ENCODE data around the gene KLHDC8B. TPM values are rescaled to one million over a fixed set of nuclear protein-coding genes. Genes with fewer than 3 reads are reported as not detected.

The KLHDC8B gene
- total RNA-seq, 2 donors from 2014 or later: 22.4 to 29.8 TPM

DNA sequence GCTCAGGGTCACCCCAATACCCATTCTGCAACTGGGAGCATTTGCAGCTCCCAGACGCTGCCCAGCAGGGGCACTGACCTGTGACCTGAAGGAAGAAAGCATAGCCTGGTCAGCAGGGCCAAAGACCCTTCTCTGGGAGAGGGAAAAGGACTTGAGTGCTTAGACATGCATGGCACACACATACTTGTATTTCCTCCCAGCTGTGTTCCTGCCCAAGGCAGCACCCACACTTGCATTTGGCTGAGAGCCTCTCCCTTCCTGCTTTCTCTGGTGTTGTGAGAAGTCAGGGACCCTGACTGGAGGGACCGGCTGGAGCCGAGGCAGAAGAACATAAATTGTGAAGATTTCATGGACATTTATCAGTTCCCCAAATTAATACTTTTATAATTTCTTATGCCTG lies 31.3 kb upstream of the KLHDC8B start:
- Histone ChIP-seq H3K9me3 (no peaks in the 10 kb centered on the region), H3K36me3 (no peaks in the 10 kb centered on the region), H3K27ac (no peak overlapping the region), H3K4me3 (no peak overlapping the region), H3K4me1 (ENCODE audit: control insufficient read depth in 1 of 2, low read depth in 2 of 2) (no peaks in the 10 kb centered on the region), H3K27me3 (replicated peaks; ENCODE audit: insufficient read depth) (no peaks in the 10 kb centered on the region)
- TF ChIP-seq, protein P1, sequence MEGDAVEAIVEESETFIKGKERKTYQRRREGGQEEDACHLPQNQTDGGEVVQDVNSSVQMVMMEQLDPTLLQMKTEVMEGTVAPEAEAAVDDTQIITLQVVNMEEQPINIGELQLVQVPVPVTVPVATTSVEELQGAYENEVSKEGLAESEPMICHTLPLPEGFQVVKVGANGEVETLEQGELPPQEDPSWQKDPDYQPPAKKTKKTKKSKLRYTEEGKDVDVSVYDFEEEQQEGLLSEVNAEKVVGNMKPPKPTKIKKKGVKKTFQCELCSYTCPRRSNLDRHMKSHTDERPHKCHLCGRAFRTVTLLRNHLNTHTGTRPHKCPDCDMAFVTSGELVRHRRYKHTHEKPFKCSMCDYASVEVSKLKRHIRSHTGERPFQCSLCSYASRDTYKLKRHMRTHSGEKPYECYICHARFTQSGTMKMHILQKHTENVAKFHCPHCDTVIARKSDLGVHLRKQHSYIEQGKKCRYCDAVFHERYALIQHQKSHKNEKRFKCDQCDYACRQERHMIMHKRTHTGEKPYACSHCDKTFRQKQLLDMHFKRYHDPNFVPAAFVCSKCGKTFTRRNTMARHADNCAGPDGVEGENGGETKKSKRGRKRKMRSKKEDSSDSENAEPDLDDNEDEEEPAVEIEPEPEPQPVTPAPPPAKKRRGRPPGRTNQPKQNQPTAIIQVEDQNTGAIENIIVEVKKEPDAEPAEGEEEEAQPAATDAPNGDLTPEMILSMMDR (IDR thresholded peaks at IDR 0.05): no peak
- ATAC-seq (ENCODE audit: insufficient number of reproducible peaks, low FRiP score, low read depth) (no peak), DNase-seq (ENCODE audit: low spot score) (no peak)

DNA sequence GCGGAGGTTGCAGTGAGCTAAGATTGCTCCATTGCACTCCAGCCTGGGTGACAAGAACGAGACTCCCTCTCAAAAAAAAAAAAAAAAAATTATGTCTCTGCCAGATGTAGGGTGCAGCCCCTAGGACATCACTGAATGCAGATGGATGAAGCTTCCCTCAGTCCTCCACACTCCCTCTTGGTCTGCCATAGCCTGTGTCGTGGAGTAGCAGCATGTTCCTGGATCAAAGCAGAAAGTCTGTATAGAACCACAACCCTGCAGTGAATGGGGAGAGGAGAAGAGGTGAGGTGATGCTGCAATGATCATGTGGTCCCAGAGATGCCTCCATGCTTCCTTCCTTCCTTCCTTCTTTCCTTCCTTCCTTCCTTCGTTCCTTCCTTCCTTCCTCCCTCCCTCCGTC lies 23.2 kb upstream of the KLHDC8B start:
- Histone ChIP-seq H3K27ac (no peak overlapping the region), H3K4me3 (no peak overlapping the region), H3K4me1 (ENCODE audit: control insufficient read depth in 1 of 2, low read depth in 2 of 2) (no peaks in the 10 kb centered on the region), H3K9me3 (no peaks in the 10 kb centered on the region), H3K27me3 (replicated peaks; ENCODE audit: insufficient read depth) (no peaks in the 10 kb centered on the region), H3K36me3 (no peaks in the 10 kb centered on the region)
- ATAC-seq (ENCODE audit: insufficient number of reproducible peaks, low FRiP score, low read depth): no peak
- TF ChIP-seq, protein P1 (IDR thresholded peaks at IDR 0.05): no peak
- no peak for DNase-seq (ENCODE audit: low spot score)

DNA sequence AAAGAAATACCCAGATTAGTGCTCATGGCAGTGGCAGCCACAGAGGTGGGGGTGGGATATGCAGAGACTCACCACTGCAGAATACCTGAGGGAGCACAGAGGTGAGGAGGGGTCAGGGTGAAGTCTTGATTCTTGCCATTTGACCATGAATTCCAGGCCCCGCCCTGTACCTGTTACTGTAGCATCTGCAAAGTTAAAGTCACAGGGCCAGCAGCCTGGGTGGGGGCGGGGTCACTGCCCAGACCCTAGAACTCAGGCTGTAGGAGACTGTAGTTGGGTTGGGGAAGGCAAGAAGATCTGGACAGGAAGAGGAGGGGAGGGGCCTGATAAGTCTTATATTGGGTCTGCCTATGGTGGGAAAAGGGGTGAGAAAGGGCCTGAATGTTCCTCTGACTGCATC lies 19.8 kb upstream of the KLHDC8B start:
- Histone ChIP-seq H3K4me3 (no peak overlapping the region), H3K36me3 (no peaks in the 10 kb centered on the region), H3K9me3 (no peaks in the 10 kb centered on the region), H3K27me3 (replicated peaks; ENCODE audit: insufficient read depth) (no peaks in the 10 kb centered on the region), H3K27ac (no peak overlapping the region), H3K4me1 (ENCODE audit: control insufficient read depth in 1 of 2, low read depth in 2 of 2) (no peaks in the 10 kb centered on the region)
- TF ChIP-seq, protein P1 (IDR thresholded peaks at IDR 0.05): no peak
- ATAC-seq (ENCODE audit: insufficient number of reproducible peaks, low FRiP score, low read depth) (no peak), DNase-seq (ENCODE audit: low spot score) (no peak)

DNA sequence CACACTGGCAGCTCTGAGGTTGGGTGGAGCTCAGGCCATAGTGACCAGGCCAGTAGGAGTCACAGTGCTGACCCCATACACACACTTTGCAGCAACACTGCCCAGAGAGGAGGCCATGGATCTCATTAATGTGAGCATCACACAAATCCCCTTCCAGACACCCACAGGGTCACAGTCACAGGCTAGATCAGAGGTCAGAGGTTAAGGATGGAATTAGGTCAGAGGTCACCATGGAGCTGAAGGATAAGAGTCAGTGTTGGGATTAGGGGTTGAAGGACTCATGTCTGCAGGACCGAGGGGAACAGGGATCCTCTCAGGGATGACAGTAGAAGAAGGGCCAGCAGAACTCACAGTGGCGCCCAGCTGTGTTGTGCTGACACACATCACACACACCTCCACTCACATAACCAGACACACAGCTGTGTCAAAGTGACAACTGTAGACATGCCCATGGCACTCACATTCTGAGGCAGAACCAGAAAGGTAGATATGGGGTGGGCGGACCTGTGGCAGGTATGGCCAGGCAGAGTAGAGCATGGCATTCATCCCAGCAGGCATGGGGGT lies 18.0 kb upstream of the KLHDC8B start:
- TF ChIP-seq, protein P1 (IDR thresholded peaks at IDR 0.05): no peak
- no peaks in the 10 kb centered on the region for H3K4me1 ChIP-seq (ENCODE audit: control insufficient read depth in 1 of 2, low read depth in 2 of 2)
- DNase-seq (ENCODE audit: low spot score): no peak
- no peak overlapping the region for H3K4me3 ChIP-seq
- no peaks in the 10 kb centered on the region for H3K27me3 ChIP-seq (replicated peaks; ENCODE audit: insufficient read depth)
- H3K36me3 ChIP-seq: no peaks in the 10 kb centered on the region
- no peaks in the 10 kb centered on the region for H3K9me3 ChIP-seq
- ATAC-seq (ENCODE audit: insufficient number of reproducible peaks, low FRiP score, low read depth): no peak
- no peak overlapping the region for H3K27ac ChIP-seq

DNA sequence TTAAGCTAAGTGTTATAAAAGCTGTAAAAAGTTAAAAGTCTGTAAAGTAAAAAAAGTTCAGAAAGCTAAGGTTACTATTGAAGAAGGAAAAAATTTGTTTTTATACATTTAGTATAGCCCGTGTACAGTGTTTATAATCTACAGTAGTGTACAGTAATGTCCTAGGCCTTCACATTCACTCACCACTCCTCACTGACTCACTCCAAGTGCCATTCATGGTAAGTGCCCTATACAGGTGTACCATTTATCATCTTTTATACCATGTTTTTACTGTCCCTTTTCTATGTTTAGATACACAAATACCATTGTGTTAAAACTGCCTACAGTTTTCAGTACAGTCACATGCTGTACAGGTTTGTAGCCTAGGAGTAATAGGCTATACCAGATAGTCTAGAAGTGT lies 14.1 kb upstream of the KLHDC8B start:
- no peak overlapping the region for H3K27ac ChIP-seq
- TF ChIP-seq, protein P1 (IDR thresholded peaks at IDR 0.05): no peak
- H3K4me3 ChIP-seq: no peak overlapping the region
- H3K9me3 ChIP-seq: no peaks in the 10 kb centered on the region
- H3K36me3 ChIP-seq: no peaks in the 10 kb centered on the region
- H3K27me3 ChIP-seq (replicated peaks; ENCODE audit: insufficient read depth): no peaks in the 10 kb centered on the region
- H3K4me1 ChIP-seq (ENCODE audit: control insufficient read depth in 1 of 2, low read depth in 2 of 2): no peaks in the 10 kb centered on the region
- ATAC-seq (ENCODE audit: insufficient number of reproducible peaks, low FRiP score, low read depth) (no peak), DNase-seq (ENCODE audit: low spot score) (no peak)

All from thoracic aorta (tissue), 2 donors.